Testis (tissue), 2 donors: ENCODE results near the gene PLBD1.

Experiments used
- POLR2A ChIP-seq: fragments of 450-650 bp; IDR thresholded peaks from one replicate; pipeline ENCODE4 v1.6.1; 2017; ENCODE audit warnings: antibody characterized with exemption, mild to moderate bottlenecking, moderate library complexity
- TF ChIP-seq, protein P1 (sequence below), 3 experiments: fragments of 450-650 bp in 2 of 3; fragments of 200-600 bp in 1 of 3; sonication (generic) in 1 of 3; IDR thresholded peaks; one replicate each; pipeline ENCODE4 v1.5.1; 2016 to 2019; ENCODE audit warnings: antibody characterized with exemption in 3 of 3, mild to moderate bottlenecking in 2 of 3, moderate library complexity in 1 of 3

DNA sequence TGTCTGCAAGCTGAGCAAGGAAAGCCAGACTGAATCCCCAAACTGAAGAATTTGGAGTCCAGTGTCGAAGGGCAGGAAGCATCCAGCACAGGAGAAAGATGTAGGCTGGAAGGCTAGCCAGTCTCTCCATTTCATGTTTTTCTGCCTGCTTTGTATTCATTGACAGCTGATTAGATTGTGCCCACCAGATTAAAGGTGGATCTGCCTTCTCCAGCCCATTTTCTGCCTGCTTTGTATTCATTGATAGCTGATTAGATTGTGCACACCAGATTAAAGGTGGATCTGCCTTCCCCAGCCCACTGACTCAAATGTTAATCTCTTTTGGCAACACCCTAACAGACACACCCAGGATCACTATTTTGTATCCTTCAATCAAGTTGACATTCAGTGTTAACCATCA, 85.3 kb downstream of the PLBD1 start:
- TF ChIP-seq, protein P1, sequence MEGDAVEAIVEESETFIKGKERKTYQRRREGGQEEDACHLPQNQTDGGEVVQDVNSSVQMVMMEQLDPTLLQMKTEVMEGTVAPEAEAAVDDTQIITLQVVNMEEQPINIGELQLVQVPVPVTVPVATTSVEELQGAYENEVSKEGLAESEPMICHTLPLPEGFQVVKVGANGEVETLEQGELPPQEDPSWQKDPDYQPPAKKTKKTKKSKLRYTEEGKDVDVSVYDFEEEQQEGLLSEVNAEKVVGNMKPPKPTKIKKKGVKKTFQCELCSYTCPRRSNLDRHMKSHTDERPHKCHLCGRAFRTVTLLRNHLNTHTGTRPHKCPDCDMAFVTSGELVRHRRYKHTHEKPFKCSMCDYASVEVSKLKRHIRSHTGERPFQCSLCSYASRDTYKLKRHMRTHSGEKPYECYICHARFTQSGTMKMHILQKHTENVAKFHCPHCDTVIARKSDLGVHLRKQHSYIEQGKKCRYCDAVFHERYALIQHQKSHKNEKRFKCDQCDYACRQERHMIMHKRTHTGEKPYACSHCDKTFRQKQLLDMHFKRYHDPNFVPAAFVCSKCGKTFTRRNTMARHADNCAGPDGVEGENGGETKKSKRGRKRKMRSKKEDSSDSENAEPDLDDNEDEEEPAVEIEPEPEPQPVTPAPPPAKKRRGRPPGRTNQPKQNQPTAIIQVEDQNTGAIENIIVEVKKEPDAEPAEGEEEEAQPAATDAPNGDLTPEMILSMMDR (IDR thresholded peaks at IDR 0.05) = no peak
- no peak for TF ChIP-seq POLR2A
